Transverse colon (tissue), 4 donors: Measurements from ENCODE around the gene UBE2R2.
"Not testable (repeated sequence)": the region's sequence is repeated elsewhere in the genome, so short reads cannot be mapped to it uniquely, and the experiment has no call there.

Source experiments
- CTCF ChIP-seq, 5 experiments: fragments of 200-600 bp in 3 of 5; fragments of 450-650 bp in 2 of 5; sonication (generic) in 3 of 5; IDR thresholded peaks; 1 replicate in 2 of 5; 2 replicates in 3 of 5; pipeline ENCODE4 v1.5.1; 2016 to 2017; ENCODE audit warnings: antibody characterized with exemption in 5 of 5, inconsistent platforms in 3 of 5, mild to moderate bottlenecking in 2 of 5, moderate library complexity in 1 of 5
- EP300 ChIP-seq: sonication (generic); formaldehyde crosslinking; IDR thresholded peaks from one replicate; pipeline ENCODE4 v1.6.1; 2017; ENCODE audit warnings: antibody characterized with exemption, low read depth
- POLR2A ChIP-seq: fragments of 450-650 bp; IDR thresholded peaks from one replicate; pipeline ENCODE4 v1.6.1; 2016; ENCODE audit warnings: antibody characterized with exemption, mild to moderate bottlenecking, moderate library complexity
- POLR2AphosphoS5 ChIP-seq, 3 donors: sonication (generic); formaldehyde crosslinking; IDR thresholded peaks; one replicate each; pipeline ENCODE4 v1.6.1; 2016; ENCODE audit warnings: antibody characterized with exemption in 3 of 3

GRCh38 chr9:33796679-33797078 is 20.3 kb upstream of the UBE2R2 start:
- TF ChIP-seq CTCF (IDR thresholded peaks at IDR 0.05); POLR2A; POLR2AphosphoS5 (IDR thresholded peaks at IDR 0.05); EP300: not testable (repeated sequence)
